CD4-positive, alpha-beta T cell treated with Interleukin-15 for 1 hour (primary cell): ENCODE results near the gene VDR.
A peak's percentile ranks its signal among the peaks of the same experiment; 100 is the strongest.
"Not testable (repeated sequence)": the region's sequence is repeated elsewhere in the genome, so short reads cannot be mapped to it uniquely, and the experiment has no call there.

Experiments used
- DNase-seq: peaks from one replicate; pipeline ENCODE4 v3.0.0-alpha.2; 2020

The VDR gene

GRCh38 chr12:47811072-47811396 lies 93.8 kb downstream of the VDR start:
- DNase-seq: no peak

GRCh38 chr12:47809518-47809917 lies 95.3 kb downstream of the VDR start:
- not testable (repeated sequence) for DNase-seq

GRCh38 chr12:47808574-47809365 lies 96.0 kb downstream of the VDR start:
- peak; percentile 64 for DNase-seq

- DNase-seq: peak; percentile 93
Measured at GRCh38 chr12:47808050-47808449, 96.7 kb downstream of the VDR start.

- no peak for DNase-seq
Measured at GRCh38 chr12:47807338-47807737, 97.5 kb downstream of the VDR start.

- no peak for DNase-seq
Measured at GRCh38 chr12:47805417-47805816, 99.4 kb downstream of the VDR start.

GRCh38 chr12:47804171-47804570 lies 100.6 kb downstream of the VDR start:
- no peak for DNase-seq

GRCh38 chr12:47803191-47803875 lies 101.5 kb downstream of the VDR start:
- no peak for DNase-seq

- no peak for DNase-seq
Measured at GRCh38 chr12:47802312-47802711, 102.5 kb downstream of the VDR start.

- no peak for DNase-seq
Measured at GRCh38 chr12:47801904-47802246, 102.9 kb downstream of the VDR start.

GRCh38 chr12:47801170-47801903 lies 103.5 kb downstream of the VDR start:
- DNase-seq: peak; percentile 39

- no peak for DNase-seq
Measured at GRCh38 chr12:47800582-47800981, 104.2 kb downstream of the VDR start.

GRCh38 chr12:47799357-47799955 lies 105.3 kb downstream of the VDR start:
- DNase-seq: no peak

- no peak for DNase-seq
Measured at GRCh38 chr12:47798382-47798948, 106.3 kb downstream of the VDR start.

- peak; percentile 53 for DNase-seq
Measured at GRCh38 chr12:47797441-47797840, 107.4 kb downstream of the VDR start.

- DNase-seq: no peak
Measured at GRCh38 chr12:47795814-47796411, 108.9 kb downstream of the VDR start.

GRCh38 chr12:47795121-47795813 lies 109.5 kb downstream of the VDR start:
- DNase-seq: no peak

GRCh38 chr12:47794679-47795078 lies 110.1 kb downstream of the VDR start:
- DNase-seq: no peak

GRCh38 chr12:47793015-47793681 lies 111.6 kb downstream of the VDR start:
- no peak for DNase-seq

GRCh38 chr12:47791874-47792273 lies 112.9 kb downstream of the VDR start:
- no peak for DNase-seq
